ENCODE results near the gene CD36. TPM values are rescaled to one million over a fixed set of nuclear protein-coding genes. Genes with fewer than 3 reads are reported as not detected.

CD36 gene
- total and polyA plus RNA-seq, 2 experiments from 2014 or later = 0.40 to 1.8 TPM

DNA sequence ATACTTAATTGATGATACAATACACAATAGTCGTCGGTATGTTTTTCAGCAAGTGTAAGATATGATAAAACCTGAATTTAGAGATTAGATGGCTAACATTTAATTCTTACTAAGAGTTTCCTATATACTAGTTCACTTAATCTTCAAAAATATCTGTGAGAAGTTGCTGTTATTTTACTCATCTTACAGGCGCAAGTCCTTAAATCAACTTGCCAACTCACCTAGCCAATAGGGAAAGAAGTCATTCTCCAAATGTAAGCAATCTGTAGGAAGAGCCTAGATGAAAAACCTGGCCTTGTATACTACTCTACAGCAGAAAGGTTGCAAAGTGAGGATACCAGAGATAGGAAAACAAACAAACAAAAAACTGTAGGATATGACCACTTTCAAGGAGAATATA lies 10.6 kb downstream of the CD36 start (continued):
- TF ChIP-seq, protein P1, sequence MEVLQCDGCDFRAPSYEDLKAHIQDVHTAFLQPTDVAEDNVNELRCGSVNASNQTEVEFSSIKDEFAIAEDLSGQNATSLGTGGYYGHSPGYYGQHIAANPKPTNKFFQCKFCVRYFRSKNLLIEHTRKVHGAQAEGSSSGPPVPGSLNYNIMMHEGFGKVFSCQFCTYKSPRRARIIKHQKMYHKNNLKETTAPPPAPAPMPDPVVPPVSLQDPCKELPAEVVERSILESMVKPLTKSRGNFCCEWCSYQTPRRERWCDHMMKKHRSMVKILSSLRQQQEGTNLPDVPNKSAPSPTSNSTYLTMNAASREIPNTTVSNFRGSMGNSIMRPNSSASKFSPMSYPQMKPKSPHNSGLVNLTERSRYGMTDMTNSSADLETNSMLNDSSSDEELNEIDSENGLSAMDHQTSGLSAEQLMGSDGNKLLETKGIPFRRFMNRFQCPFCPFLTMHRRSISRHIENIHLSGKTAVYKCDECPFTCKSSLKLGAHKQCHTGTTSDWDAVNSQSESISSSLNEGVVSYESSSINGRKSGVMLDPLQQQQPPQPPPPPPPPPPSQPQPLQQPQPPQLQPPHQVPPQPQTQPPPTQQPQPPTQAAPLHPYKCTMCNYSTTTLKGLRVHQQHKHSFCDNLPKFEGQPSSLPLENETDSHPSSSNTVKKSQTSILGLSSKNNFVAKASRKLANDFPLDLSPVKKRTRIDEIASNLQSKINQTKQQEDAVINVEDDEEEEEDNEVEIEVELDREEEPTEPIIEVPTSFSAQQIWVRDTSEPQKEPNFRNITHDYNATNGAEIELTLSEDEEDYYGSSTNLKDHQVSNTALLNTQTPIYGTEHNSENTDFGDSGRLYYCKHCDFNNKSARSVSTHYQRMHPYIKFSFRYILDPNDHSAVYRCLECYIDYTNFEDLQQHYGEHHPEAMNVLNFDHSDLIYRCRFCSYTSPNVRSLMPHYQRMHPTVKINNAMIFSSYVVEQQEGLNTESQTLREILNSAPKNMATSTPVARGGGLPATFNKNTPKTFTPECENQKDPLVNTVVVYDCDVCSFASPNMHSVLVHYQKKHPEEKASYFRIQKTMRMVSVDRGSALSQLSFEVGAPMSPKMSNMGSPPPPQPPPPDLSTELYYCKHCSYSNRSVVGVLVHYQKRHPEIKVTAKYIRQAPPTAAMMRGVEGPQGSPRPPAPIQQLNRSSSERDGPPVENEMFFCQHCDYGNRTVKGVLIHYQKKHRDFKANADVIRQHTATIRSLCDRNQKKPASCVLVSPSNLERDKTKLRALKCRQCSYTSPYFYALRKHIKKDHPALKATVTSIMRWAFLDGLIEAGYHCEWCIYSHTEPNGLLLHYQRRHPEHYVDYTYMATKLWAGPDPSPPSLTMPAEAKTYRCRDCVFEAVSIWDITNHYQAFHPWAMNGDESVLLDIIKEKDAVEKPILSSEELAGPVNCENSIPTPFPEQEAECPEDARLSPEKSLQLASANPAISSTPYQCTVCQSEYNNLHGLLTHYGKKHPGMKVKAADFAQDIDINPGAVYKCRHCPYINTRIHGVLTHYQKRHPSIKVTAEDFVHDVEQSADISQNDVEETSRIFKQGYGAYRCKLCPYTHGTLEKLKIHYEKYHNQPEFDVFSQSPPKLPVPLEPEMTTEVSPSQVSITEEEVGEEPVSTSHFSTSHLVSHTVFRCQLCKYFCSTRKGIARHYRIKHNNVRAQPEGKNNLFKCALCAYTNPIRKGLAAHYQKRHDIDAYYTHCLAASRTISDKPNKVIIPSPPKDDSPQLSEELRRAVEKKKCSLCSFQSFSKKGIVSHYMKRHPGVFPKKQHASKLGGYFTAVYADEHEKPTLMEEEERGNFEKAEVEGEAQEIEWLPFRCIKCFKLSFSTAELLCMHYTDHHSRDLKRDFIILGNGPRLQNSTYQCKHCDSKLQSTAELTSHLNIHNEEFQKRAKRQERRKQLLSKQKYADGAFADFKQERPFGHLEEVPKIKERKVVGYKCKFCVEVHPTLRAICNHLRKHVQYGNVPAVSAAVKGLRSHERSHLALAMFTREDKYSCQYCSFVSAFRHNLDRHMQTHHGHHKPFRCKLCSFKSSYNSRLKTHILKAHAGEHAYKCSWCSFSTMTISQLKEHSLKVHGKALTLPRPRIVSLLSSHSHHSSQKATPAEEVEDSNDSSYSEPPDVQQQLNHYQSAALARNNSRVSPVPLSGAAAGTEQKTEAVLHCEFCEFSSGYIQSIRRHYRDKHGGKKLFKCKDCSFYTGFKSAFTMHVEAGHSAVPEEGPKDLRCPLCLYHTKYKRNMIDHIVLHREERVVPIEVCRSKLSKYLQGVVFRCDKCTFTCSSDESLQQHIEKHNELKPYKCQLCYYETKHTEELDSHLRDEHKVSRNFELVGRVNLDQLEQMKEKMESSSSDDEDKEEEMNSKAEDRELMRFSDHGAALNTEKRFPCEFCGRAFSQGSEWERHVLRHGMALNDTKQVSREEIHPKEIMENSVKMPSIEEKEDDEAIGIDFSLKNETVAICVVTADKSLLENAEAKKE (CRISPR knock-in tag; IDR thresholded peaks at IDR 0.05) = no peak
- TF ChIP-seq NANOG (IDR thresholded peaks at IDR 0.05; ENCODE audit: borderline replicate concordance) (no peak), EZH2 (IDR thresholded peaks at IDR 0.05; ENCODE audit: low read depth, unreplicated experiment) (no peak), ZNF331 (CRISPR knock-in tag; IDR thresholded peaks at IDR 0.05; ENCODE audit: low read depth) (no peak), POLR2AphosphoS5 (IDR thresholded peaks at IDR 0.05; ENCODE audit: low read depth) (no peak), EZH2phosphoT487 (IDR thresholded peaks at IDR 0.05; ENCODE audit: unreplicated experiment) (no peak), ZNF114 (CRISPR knock-in tag; IDR thresholded peaks at IDR 0.05) (no peak), STAT1 (IDR thresholded peaks at IDR 0.05; ENCODE audit: unreplicated experiment) (no peak), CREB1 (CRISPR knock-in tag; IDR thresholded peaks at IDR 0.05; ENCODE audit: low read depth) (no peak)
- TF ChIP-seq, protein P2, sequence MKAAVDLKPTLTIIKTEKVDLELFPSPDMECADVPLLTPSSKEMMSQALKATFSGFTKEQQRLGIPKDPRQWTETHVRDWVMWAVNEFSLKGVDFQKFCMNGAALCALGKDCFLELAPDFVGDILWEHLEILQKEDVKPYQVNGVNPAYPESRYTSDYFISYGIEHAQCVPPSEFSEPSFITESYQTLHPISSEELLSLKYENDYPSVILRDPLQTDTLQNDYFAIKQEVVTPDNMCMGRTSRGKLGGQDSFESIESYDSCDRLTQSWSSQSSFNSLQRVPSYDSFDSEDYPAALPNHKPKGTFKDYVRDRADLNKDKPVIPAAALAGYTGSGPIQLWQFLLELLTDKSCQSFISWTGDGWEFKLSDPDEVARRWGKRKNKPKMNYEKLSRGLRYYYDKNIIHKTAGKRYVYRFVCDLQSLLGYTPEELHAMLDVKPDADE (IDR thresholded peaks at IDR 0.05) = no peak
- TF ChIP-seq, protein P3, sequence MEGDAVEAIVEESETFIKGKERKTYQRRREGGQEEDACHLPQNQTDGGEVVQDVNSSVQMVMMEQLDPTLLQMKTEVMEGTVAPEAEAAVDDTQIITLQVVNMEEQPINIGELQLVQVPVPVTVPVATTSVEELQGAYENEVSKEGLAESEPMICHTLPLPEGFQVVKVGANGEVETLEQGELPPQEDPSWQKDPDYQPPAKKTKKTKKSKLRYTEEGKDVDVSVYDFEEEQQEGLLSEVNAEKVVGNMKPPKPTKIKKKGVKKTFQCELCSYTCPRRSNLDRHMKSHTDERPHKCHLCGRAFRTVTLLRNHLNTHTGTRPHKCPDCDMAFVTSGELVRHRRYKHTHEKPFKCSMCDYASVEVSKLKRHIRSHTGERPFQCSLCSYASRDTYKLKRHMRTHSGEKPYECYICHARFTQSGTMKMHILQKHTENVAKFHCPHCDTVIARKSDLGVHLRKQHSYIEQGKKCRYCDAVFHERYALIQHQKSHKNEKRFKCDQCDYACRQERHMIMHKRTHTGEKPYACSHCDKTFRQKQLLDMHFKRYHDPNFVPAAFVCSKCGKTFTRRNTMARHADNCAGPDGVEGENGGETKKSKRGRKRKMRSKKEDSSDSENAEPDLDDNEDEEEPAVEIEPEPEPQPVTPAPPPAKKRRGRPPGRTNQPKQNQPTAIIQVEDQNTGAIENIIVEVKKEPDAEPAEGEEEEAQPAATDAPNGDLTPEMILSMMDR (conservative IDR thresholded peaks at IDR 0.05; ENCODE audit: low read depth in 2 of 2) = no peak
